ENCODE results near the gene HIPK1.
"Not testable (repeated sequence)": the region's sequence is repeated elsewhere in the genome, so short reads cannot be mapped to it uniquely, and the experiment has no call there.

The HIPK1 gene

GRCh38 chr1:113946678-113947387, 17.7 kb downstream of the HIPK1 start:
- H3K4me1 ChIP-seq (ENCODE audit: control insufficient read depth in 1 of 2, insufficient read depth in 2 of 2, low read length in 2 of 2), result peaks cover 16 to 40% of the 10 kb centered on the region in 2 donors
- peaks cover 0 to 5% of the 10 kb centered on the region in 2 donors for H3K36me3 ChIP-seq (ENCODE audit: control insufficient read depth in 1 of 2, insufficient read depth in 2 of 2, low read length in 2 of 2)
- H3K9me3 ChIP-seq (ENCODE audit: control insufficient read depth in 1 of 2, low read length in 2 of 2), result no peaks in the 10 kb centered on the region
- peak overlapping the region; percentile 74 for H3K27ac ChIP-seq (ENCODE audit: low read length)
- peak overlapping the region in 1 of 2 donors; percentile 13 for H3K4me3 ChIP-seq (ENCODE audit: low read depth in 1 of 2, low read length in 2 of 2)
- no peaks in the 10 kb centered on the region for H3K27me3 ChIP-seq (ENCODE audit: low read depth, low read length)

DNA sequence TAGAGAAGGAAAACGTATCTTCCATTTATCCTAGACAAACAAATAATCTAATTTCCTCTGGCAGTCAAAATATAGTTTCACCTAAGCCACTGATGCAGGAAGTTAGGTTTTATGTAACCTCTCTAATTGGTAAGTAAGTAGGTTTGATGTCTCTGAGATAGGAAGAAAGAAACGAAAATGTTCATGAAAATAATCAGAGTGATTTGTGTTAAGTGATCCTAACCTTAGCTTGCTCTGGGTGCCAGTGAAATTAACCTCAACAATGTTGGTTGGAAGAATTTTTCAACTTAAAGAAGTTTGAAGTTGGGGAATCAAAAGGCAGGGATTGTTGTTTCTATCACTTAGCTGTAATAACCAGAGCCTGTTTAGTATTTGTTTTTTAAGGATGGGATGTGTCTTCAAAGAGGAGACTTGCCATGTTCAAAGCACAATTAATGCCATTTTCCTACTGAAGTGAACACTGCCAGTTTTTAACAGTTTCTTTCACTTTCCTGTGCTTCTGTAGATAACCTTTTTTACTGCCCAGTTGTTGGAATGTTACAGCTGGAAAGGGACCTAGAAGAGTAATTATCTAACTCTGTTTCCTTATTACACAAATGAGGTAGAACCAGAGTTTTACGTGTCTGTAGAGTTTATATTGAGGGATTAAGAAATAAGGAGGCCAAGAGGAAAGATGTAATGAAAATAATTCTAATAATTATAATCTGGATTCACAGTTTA, 18.4 kb downstream of the HIPK1 start:
- Histone ChIP-seq H3K27me3 (ENCODE audit: low read depth, low read length) (no peaks in the 10 kb centered on the region), H3K9me3 (ENCODE audit: control insufficient read depth in 1 of 2, low read length in 2 of 2) (no peaks in the 10 kb centered on the region), H3K36me3 (ENCODE audit: control insufficient read depth in 1 of 2, insufficient read depth in 2 of 2, low read length in 2 of 2) (peaks cover 0 to 5% of the 10 kb centered on the region in 2 donors), H3K27ac (ENCODE audit: low read length) (peak overlapping the region; percentile 74), H3K4me3 (ENCODE audit: low read depth in 1 of 2, low read length in 2 of 2) (peak overlapping the region in 1 of 2 donors; percentile 13), H3K4me1 (ENCODE audit: control insufficient read depth in 1 of 2, insufficient read depth in 2 of 2, low read length in 2 of 2) (peaks cover 16 to 46% of the 10 kb centered on the region in 2 donors)

GRCh38 chr1:113948151-113948550, 19.0 kb downstream of the HIPK1 start:
- H3K4me1 ChIP-seq (ENCODE audit: control insufficient read depth in 1 of 2, insufficient read depth in 2 of 2, low read length in 2 of 2), result peaks cover 16 to 46% of the 10 kb centered on the region in 2 donors
- not testable (repeated sequence) for H3K36me3 ChIP-seq (ENCODE audit: control insufficient read depth in 1 of 2, insufficient read depth in 2 of 2, low read length in 2 of 2); H3K4me3 ChIP-seq (ENCODE audit: low read depth in 1 of 2, low read length in 2 of 2); H3K27me3 ChIP-seq (ENCODE audit: low read depth, low read length); H3K27ac ChIP-seq (ENCODE audit: low read length); H3K9me3 ChIP-seq (ENCODE audit: control insufficient read depth in 1 of 2, low read length in 2 of 2)

- Histone ChIP-seq H3K4me3 (ENCODE audit: low read depth in 1 of 2, low read length in 2 of 2) (no peak overlapping the region), H3K36me3 (ENCODE audit: control insufficient read depth in 1 of 2, insufficient read depth in 2 of 2, low read length in 2 of 2) (peaks cover 2 to 3% of the 10 kb centered on the region in 2 donors), H3K27ac (ENCODE audit: low read length) (no peak overlapping the region), H3K27me3 (ENCODE audit: low read depth, low read length) (no peaks in the 10 kb centered on the region), H3K4me1 (ENCODE audit: control insufficient read depth in 1 of 2, insufficient read depth in 2 of 2, low read length in 2 of 2) (peaks cover 16 to 46% of the 10 kb centered on the region in 2 donors), H3K9me3 (ENCODE audit: control insufficient read depth in 1 of 2, low read length in 2 of 2) (no peaks in the 10 kb centered on the region)
These were observed 19.9 kb downstream of the HIPK1 start for GRCh38 chr1:113949007-113949406.

- no peak overlapping the region for H3K27ac ChIP-seq (ENCODE audit: low read length)
- H3K9me3 ChIP-seq (ENCODE audit: control insufficient read depth in 1 of 2, low read length in 2 of 2), result no peaks in the 10 kb centered on the region
- H3K27me3 ChIP-seq (ENCODE audit: low read depth, low read length), result no peaks in the 10 kb centered on the region
- H3K4me1 ChIP-seq (ENCODE audit: control insufficient read depth in 1 of 2, insufficient read depth in 2 of 2, low read length in 2 of 2), result peaks cover 16 to 46% of the 10 kb centered on the region in 2 donors
- H3K4me3 ChIP-seq (ENCODE audit: low read depth in 1 of 2, low read length in 2 of 2), result no peak overlapping the region
- peaks cover 5 to 16% of the 10 kb centered on the region in 2 donors for H3K36me3 ChIP-seq (ENCODE audit: control insufficient read depth in 1 of 2, insufficient read depth in 2 of 2, low read length in 2 of 2)
These were observed 21.8 kb downstream of the HIPK1 start for GRCh38 chr1:113950908-113951307.

DNA sequence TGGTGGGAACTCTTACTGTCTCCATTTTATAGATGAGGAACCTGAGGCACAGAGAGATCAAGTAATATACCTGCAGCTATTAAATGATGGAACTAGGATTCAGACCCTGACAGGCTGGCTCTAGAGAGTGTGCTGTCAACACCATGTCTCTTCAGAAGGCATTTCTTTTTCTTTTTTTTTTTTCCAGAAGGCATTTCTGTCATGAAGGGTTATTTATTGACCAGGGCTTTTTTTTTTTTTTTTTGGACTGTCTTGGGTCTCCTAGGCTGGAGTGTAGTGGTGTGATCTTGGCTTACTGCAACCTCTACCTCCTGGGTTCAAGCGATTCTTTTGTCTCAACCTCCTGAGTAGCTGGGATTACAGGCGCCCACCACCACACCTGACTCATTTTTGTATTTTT, 22.6 kb downstream of the HIPK1 start:
- no peak overlapping the region for H3K4me3 ChIP-seq (ENCODE audit: low read depth in 1 of 2, low read length in 2 of 2)
- H3K9me3 ChIP-seq (ENCODE audit: control insufficient read depth in 1 of 2, low read length in 2 of 2), result no peaks in the 10 kb centered on the region
- no peak overlapping the region for H3K27ac ChIP-seq (ENCODE audit: low read length)
- H3K27me3 ChIP-seq (ENCODE audit: low read depth, low read length), result no peaks in the 10 kb centered on the region
- H3K4me1 ChIP-seq (ENCODE audit: control insufficient read depth in 1 of 2, insufficient read depth in 2 of 2, low read length in 2 of 2), result peaks cover 9 to 42% of the 10 kb centered on the region in 2 donors
- peaks cover 11 to 21% of the 10 kb centered on the region in 2 donors for H3K36me3 ChIP-seq (ENCODE audit: control insufficient read depth in 1 of 2, insufficient read depth in 2 of 2, low read length in 2 of 2)

- no peaks in the 10 kb centered on the region for H3K4me1 ChIP-seq (ENCODE audit: control insufficient read depth in 1 of 2, insufficient read depth in 2 of 2, low read length in 2 of 2)
- peaks cover 47 to 51% of the 10 kb centered on the region in 2 donors for H3K36me3 ChIP-seq (ENCODE audit: control insufficient read depth in 1 of 2, insufficient read depth in 2 of 2, low read length in 2 of 2)
- no peaks in the 10 kb centered on the region for H3K27me3 ChIP-seq (ENCODE audit: low read depth, low read length)
- no peak overlapping the region for H3K4me3 ChIP-seq (ENCODE audit: low read depth in 1 of 2, low read length in 2 of 2)
- H3K27ac ChIP-seq (ENCODE audit: low read length), result no peak overlapping the region
- H3K9me3 ChIP-seq (ENCODE audit: control insufficient read depth in 1 of 2, low read length in 2 of 2), result no peaks in the 10 kb centered on the region
These were observed 28.9 kb downstream of the HIPK1 start for GRCh38 chr1:113957984-113958383.

DNA sequence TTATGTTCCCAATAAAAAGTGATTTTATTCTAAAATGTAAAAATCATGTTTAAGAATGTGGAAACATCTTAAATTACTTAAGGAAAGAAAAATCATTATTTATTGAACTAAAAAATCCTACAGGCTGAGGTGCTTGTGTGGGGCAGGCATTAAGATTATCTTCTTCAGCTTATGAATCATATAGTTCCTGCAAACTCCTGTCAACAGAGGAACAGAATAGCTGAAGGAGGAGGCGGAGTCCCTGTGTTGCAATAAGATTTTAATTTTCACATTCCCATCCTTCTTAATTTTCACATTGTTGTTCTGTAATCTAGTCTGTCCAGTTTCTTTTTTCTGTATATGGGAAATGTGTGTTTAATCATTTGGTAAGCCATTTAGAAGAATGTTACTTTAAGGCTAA, 29.6 kb downstream of the HIPK1 start:
- Histone ChIP-seq H3K9me3 (ENCODE audit: control insufficient read depth in 1 of 2, low read length in 2 of 2) (no peaks in the 10 kb centered on the region), H3K27me3 (ENCODE audit: low read depth, low read length) (no peaks in the 10 kb centered on the region), H3K4me1 (ENCODE audit: control insufficient read depth in 1 of 2, insufficient read depth in 2 of 2, low read length in 2 of 2) (no peaks in the 10 kb centered on the region), H3K36me3 (ENCODE audit: control insufficient read depth in 1 of 2, insufficient read depth in 2 of 2, low read length in 2 of 2) (peaks cover 54 to 58% of the 10 kb centered on the region in 2 donors), H3K4me3 (ENCODE audit: low read depth in 1 of 2, low read length in 2 of 2) (no peak overlapping the region), H3K27ac (ENCODE audit: low read length) (no peak overlapping the region)

DNA sequence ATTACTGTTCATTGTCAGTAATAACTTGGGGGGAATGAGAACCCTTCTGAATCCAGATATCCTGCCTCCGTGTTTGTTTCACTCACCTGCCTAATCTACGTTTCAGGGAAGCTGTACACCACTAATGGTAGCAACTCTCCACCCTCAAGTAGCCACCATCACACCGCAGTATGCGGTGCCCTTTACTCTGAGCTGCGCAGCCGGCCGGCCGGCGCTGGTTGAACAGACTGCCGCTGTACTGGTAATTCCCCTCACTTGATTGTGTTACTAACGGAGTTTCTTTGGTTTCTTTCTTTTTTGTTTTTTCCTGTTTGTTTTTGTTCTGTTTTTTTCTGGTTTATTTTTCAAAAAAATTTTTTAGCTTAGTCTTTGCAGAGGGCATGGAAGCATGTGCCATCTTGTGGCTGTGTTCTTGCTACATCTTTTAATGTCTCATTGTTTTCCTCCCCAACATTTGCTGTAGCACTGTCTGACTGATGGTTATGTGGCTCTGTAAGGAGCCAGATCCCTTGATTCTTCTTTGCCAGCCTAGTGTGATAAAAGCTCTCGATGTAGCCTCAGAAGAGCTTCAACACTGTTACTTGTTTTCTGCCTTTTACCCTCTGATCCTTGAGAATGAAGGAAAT, 34.3 kb downstream of the HIPK1 start:
- no peaks in the 10 kb centered on the region for H3K9me3 ChIP-seq (ENCODE audit: control insufficient read depth in 1 of 2, low read length in 2 of 2)
- H3K27ac ChIP-seq (ENCODE audit: low read length), result no peak overlapping the region
- H3K36me3 ChIP-seq (ENCODE audit: control insufficient read depth in 1 of 2, insufficient read depth in 2 of 2, low read length in 2 of 2), result peaks cover 46 to 55% of the 10 kb centered on the region in 2 donors
- H3K4me1 ChIP-seq (ENCODE audit: control insufficient read depth in 1 of 2, insufficient read depth in 2 of 2, low read length in 2 of 2), result no peaks in the 10 kb centered on the region
- H3K4me3 ChIP-seq (ENCODE audit: low read depth in 1 of 2, low read length in 2 of 2), result no peak overlapping the region
- H3K27me3 ChIP-seq (ENCODE audit: low read depth, low read length), result no peaks in the 10 kb centered on the region

GRCh38 chr1:113965703-113966412, 36.7 kb downstream of the HIPK1 start:
- no peaks in the 10 kb centered on the region for H3K4me1 ChIP-seq (ENCODE audit: control insufficient read depth in 1 of 2, insufficient read depth in 2 of 2, low read length in 2 of 2)
- H3K9me3 ChIP-seq (ENCODE audit: control insufficient read depth in 1 of 2, low read length in 2 of 2), result no peaks in the 10 kb centered on the region
- no peak overlapping the region for H3K4me3 ChIP-seq (ENCODE audit: low read depth in 1 of 2, low read length in 2 of 2)
- no peaks in the 10 kb centered on the region for H3K27me3 ChIP-seq (ENCODE audit: low read depth, low read length)
- peaks cover 60 to 66% of the 10 kb centered on the region in 2 donors for H3K36me3 ChIP-seq (ENCODE audit: control insufficient read depth in 1 of 2, insufficient read depth in 2 of 2, low read length in 2 of 2)
- no peak overlapping the region for H3K27ac ChIP-seq (ENCODE audit: low read length)

- H3K9me3 ChIP-seq (ENCODE audit: control insufficient read depth in 1 of 2, low read length in 2 of 2), result no peaks in the 10 kb centered on the region
These were observed 43.8 kb downstream of the HIPK1 start for GRCh38 chr1:113972954-113973353.

More at GRCh38 chr1:113972954-113973353, 43.8 kb downstream of the HIPK1 start:
- Histone ChIP-seq H3K36me3 (ENCODE audit: control insufficient read depth in 1 of 2, insufficient read depth in 2 of 2, low read length in 2 of 2) (peaks cover 58 to 60% of the 10 kb centered on the region in 2 donors), H3K4me3 (ENCODE audit: low read depth in 1 of 2, low read length in 2 of 2) (no peak overlapping the region), H3K27ac (ENCODE audit: low read length) (no peak overlapping the region), H3K27me3 (ENCODE audit: low read depth, low read length) (no peaks in the 10 kb centered on the region), H3K4me1 (ENCODE audit: control insufficient read depth in 1 of 2, insufficient read depth in 2 of 2, low read length in 2 of 2) (peaks cover 6 to 14% of the 10 kb centered on the region in 2 donors)

Data from muscle layer of duodenum (tissue), 2 donors.